K562 (cell line): ENCODE data around the gene SLC5A3. TPM values are rescaled to one million over a fixed set of nuclear protein-coding genes. Genes with fewer than 3 reads are reported as not detected.

Experiments
- ATAC-seq: fragments of 200-7000 bp; cut with Tn5 transposase; 3 replicates; pipeline ENCODE4 v1.9.1; 2020; ENCODE audit warnings: moderate library complexity
- BruUV-seq: library from RNA; stranded (reverse); fragments of 400-500 nt; replicated peaks from 2 replicates; lab custom pipeline; 2021; lab: Mats Ljungman, UMichigan
- CTCF ChIA-PET: fragments of 300-600 bp; formaldehyde crosslinking; extraction: SDS; loops from one replicate; lab custom pipeline; 2021; ENCODE audit warnings: low intra/inter-chr PET ratio; lab: Yijun Ruan, JAX
- POLR2A ChIA-PET: fragments of 300-600, 350-650 bp; sonication (Branson Sonifier 250); formaldehyde crosslinking; extraction: SDS; loops from one replicate; lab custom pipeline; 2021; ENCODE audit warnings: antibody characterized with exemption, inconsistent platforms; lab: Yijun Ruan, JAX
- DNase-seq, 4 experiments: peaks; one replicate each; pipeline versions ENCODE4 v3.0.0 to v3.0.0-alpha.2; 2011 to 2018; ENCODE audit warnings: low spot score in 3 of 4, mixed read lengths in 3 of 4; ENCODE audit errors: extremely low read depth in 1 of 4
- FAIRE-seq: peaks from 2 replicates; lab custom pipeline; 2011; peaks lifted over from hg19 to GRCh38; lab: Jason Lieb, UNC
- H2AFZ ChIP-seq: 2 replicates; pipeline ENCODE4 v1.6.0; 2011; ENCODE audit warnings: low read depth, low read length, control low read depth, inconsistent platforms
- H3K27ac ChIP-seq: fragments of 200-600 bp; 3 replicates; pipeline ENCODE4 v1.8.0; 2011; ENCODE audit warnings: low read depth, mild to moderate bottlenecking, control low read depth, inconsistent platforms, low read length, moderate library complexity, mixed read lengths; ENCODE audit errors: extremely low read depth
- H3K27me3 ChIP-seq, 2 experiments: fragments of 300-600 bp in 1 of 2; 2 replicates in 1 of 2; 3 replicates in 1 of 2; pipeline versions ENCODE4 v1.6.0 to v1.8.0; 2011; ENCODE audit warnings: inconsistent platforms in 2 of 2, low read length in 2 of 2, mild to moderate bottlenecking in 1 of 2, mixed read lengths in 1 of 2, moderate library complexity in 1 of 2; ENCODE audit not compliant: control insufficient read depth in 2 of 2, insufficient read depth in 2 of 2
- H3K36me3 ChIP-seq: fragments of 300-600 bp; 3 replicates; pipeline ENCODE4 v1.8.0; 2011; ENCODE audit warnings: mild to moderate bottlenecking, low read length, inconsistent platforms; ENCODE audit not compliant: control insufficient read depth, insufficient read depth
- H3K4me1 ChIP-seq, 2 experiments: fragments of 200-600 bp in 1 of 2; replicated peaks in 1 of 2; 2 replicates in 1 of 2; 3 replicates in 1 of 2; pipeline versions ENCODE4 v1.5.1 to v1.8.0; 2011; ENCODE audit warnings: inconsistent platforms in 2 of 2, low read length in 2 of 2, mild to moderate bottlenecking in 1 of 2, mixed read lengths in 1 of 2, moderate library complexity in 1 of 2; ENCODE audit not compliant: control insufficient read depth in 2 of 2, insufficient read depth in 2 of 2
- H3K4me2 ChIP-seq: 2 replicates; pipeline ENCODE4 v1.6.1; 2011; ENCODE audit warnings: low read length, control low read depth, inconsistent platforms, mixed read lengths; ENCODE audit not compliant: insufficient read depth
- H3K4me3 ChIP-seq: fragments of 200-600 bp; sonication (generic), shearing (Covaris generic); 2 replicates; pipeline ENCODE4 v1.5.1; 2016; ENCODE audit warnings: control low read depth, inconsistent platforms
- H3K79me2 ChIP-seq: fragments of 200-600 bp; 3 replicates; pipeline ENCODE4 v1.8.0; 2011; ENCODE audit warnings: low read length, inconsistent platforms; ENCODE audit not compliant: control insufficient read depth, insufficient read depth
- H3K9ac ChIP-seq, 2 experiments: 2 replicates each; pipeline versions ENCODE4 v1.6.0 to v1.6.1; 2011; ENCODE audit warnings: low read depth in 2 of 2, low read length in 2 of 2, control low read depth in 1 of 2, inconsistent platforms in 1 of 2, mild to moderate bottlenecking in 1 of 2, mixed read lengths in 1 of 2; ENCODE audit not compliant: insufficient read depth in 1 of 2
- H3K9me1 ChIP-seq: one replicate; pipeline ENCODE4 v1.6.0; 2011; ENCODE audit warnings: inconsistent platforms, mild to moderate bottlenecking, low read length, moderate library complexity; ENCODE audit not compliant: control insufficient read depth, insufficient read depth
- H3K9me3 ChIP-seq: replicated peaks from 2 replicates; pipeline ENCODE4 v1.5.1; 2011; ENCODE audit warnings: low read depth, low read length, inconsistent platforms; ENCODE audit not compliant: control insufficient read depth, insufficient read depth
- H4K20me1 ChIP-seq: replicated peaks from 2 replicates; pipeline ENCODE4 v1.6.1; 2011; ENCODE audit warnings: low read length, inconsistent platforms, mixed read lengths; ENCODE audit not compliant: control insufficient read depth, insufficient read depth
- ARHGAP35 ChIP-seq: fragments of 450-650 bp; IDR thresholded peaks from 2 replicates; pipeline ENCODE4 v1.6.1; 2018; ENCODE audit not compliant: partially characterized antibody
- ATF1 ChIP-seq, 2 experiments: fragments of 450-650 bp in 1 of 2; IDR thresholded peaks; 2 replicates each; pipeline ENCODE4 v1.6.1; 2016; ENCODE audit warnings: missing compliant biosample characterization in 1 of 2, missing genetic modification characterization in 1 of 2
- DNMT1 ChIP-seq: fragments of 450-650 bp; IDR thresholded peaks from 2 replicates; pipeline ENCODE4 v1.6.1; 2016; ENCODE audit warnings: antibody characterized with exemption, mild to moderate bottlenecking
- FOXK1 ChIP-seq: sonication (generic); formaldehyde crosslinking; IDR thresholded peaks from 2 replicates; pipeline ENCODE4 v1.8.0; 2022; ENCODE audit warnings: missing genetic modification reagents, mild to moderate bottlenecking, borderline replicate concordance
- HOXB6 ChIP-seq: fragments of 250-450 bp; sonication (Bioruptor Pico); IDR thresholded peaks from 2 replicates; pipeline ENCODE4 v1.5.1; 2022; ENCODE audit warnings: mild to moderate bottlenecking, borderline replicate concordance
- SMAD1 ChIP-seq: fragments of 150-350 bp; IDR thresholded peaks from 2 replicates; pipeline ENCODE4 v1.6.1; 2014; ENCODE audit warnings: low read length, low read depth; ENCODE audit not compliant: partially characterized antibody
- TCF7L2 ChIP-seq: fragments of 150-350 bp; IDR thresholded peaks from 2 replicates; pipeline ENCODE4 v1.6.1; 2016; ENCODE audit warnings: low read depth, mild to moderate bottlenecking, low read length, moderate library complexity
- ZNF696 ChIP-seq: fragments of 250-450 bp; sonication (Bioruptor Pico); conservative IDR thresholded peaks from 2 replicates; pipeline ENCODE4 v1.4.0; 2020; ENCODE audit warnings: mild to moderate bottlenecking, moderate library complexity
- ZNF778 ChIP-seq: fragments of 450-650 bp; formaldehyde crosslinking; IDR thresholded peaks from 2 replicates; pipeline ENCODE4 v1.4.0; 2020; ENCODE audit warnings: mild to moderate bottlenecking, moderate library complexity
- WGBS: fragments of 100-300 bp; shearing (Covaris generic); methylation state at CpG from one replicate; pipeline ENCODE4 v1.1.6; 2016; ENCODE audit warnings: low coverage, mixed read lengths; ENCODE audit not compliant: insufficient coverage; ENCODE audit errors: missing lambda C conversion rate; 5-methylcytosine and 5-hydroxymethylcytosine counted together
- in situ Hi-C: fragments of 300-500 bp; cut with MboI; formaldehyde crosslinking; loops from 4 replicates; pipeline ENCODE4 v1.15.0; 2018; ENCODE audit warnings: inconsistent platforms, mixed read lengths
- intact Hi-C: fragments of 100-400 bp; cut with micrococcal nuclease; formaldehyde crosslinking; loops from 2 replicates; pipeline ENCODE4 v1.14.2; 2022
- polyA plus RNA-seq, 8 experiments: library from polyadenylated mRNA; depleted of rRNA in 4 of 8; stranded (reverse) in 5 of 8; unstranded in 3 of 8; fragments of >200 nt; fragmentation: Nextera tagmentation in 2 of 8; fragmentation: Illumina TruSeq in 1 of 8; extraction: Ambion mirVana in 2 of 8; extraction: Trizol in 1 of 8; gene quantifications; 2 replicates each; pipeline versions ENCODE4 v1.2.1 to v1.2.3, GENCODE V29; 2011 to 2014; ENCODE audit warnings: inconsistent platforms in 1 of 8, missing spikeins in 1 of 8
- total RNA-seq, 7 experiments: library from RNA; depleted of rRNA in 6 of 7; stranded (reverse); fragments of >200 nt in 6 of 7; fragmentation: Illumina TruSeq in 2 of 7; extraction: Trizol in 2 of 7; gene quantifications; 2 replicates each; pipeline versions ENCODE4 v1.2.1 to v1.2.3, GENCODE V29; 2011 to 2021; ENCODE audit warnings: low replicate concordance in 1 of 7
- TF ChIP-seq, protein P1 (sequence below): IDR thresholded peaks from 2 replicates; pipeline ENCODE4 v1.6.1; 2014; ENCODE audit warnings: antibody characterized with exemption
- TF ChIP-seq, protein P2 (sequence below): fragments of 450-650 bp; IDR thresholded peaks from 2 replicates; pipeline ENCODE4 v1.7.0; 2016; ENCODE audit warnings: borderline replicate concordance
- TF ChIP-seq, protein P3 (sequence below): fragments of 250-450 bp; sonication (Bioruptor Pico); IDR thresholded peaks from 2 replicates; pipeline ENCODE4 v1.8.0; 2022; ENCODE audit warnings: moderate library complexity, mild to moderate bottlenecking, inconsistent platforms
- TF ChIP-seq, protein P4 (sequence below): sonication (generic); formaldehyde crosslinking; IDR thresholded peaks from 2 replicates; pipeline ENCODE4 v1.8.1; 2023; ENCODE audit warnings: mild to moderate bottlenecking, missing genetic modification reagents
- TF ChIP-seq, protein P5 (sequence below): fragments of 250-450 bp; sonication (Bioruptor Pico); IDR thresholded peaks from 2 replicates; pipeline ENCODE4 v1.8.0; 2021; ENCODE audit warnings: mild to moderate bottlenecking, moderate library complexity
- TF ChIP-seq, protein P6 (sequence below): sonication (generic); formaldehyde crosslinking; IDR thresholded peaks from 2 replicates; pipeline ENCODE4 v1.8.0; 2022; ENCODE audit warnings: mild to moderate bottlenecking, missing genetic modification reagents

SLC5A3 gene
- total and polyA plus RNA-seq, 9 of the 15 experiments (the other 6 are each of a cell fraction or from before 2014, with no cell fraction given), result 2.9 to 20.6 (median 9.0) TPM

DNA sequence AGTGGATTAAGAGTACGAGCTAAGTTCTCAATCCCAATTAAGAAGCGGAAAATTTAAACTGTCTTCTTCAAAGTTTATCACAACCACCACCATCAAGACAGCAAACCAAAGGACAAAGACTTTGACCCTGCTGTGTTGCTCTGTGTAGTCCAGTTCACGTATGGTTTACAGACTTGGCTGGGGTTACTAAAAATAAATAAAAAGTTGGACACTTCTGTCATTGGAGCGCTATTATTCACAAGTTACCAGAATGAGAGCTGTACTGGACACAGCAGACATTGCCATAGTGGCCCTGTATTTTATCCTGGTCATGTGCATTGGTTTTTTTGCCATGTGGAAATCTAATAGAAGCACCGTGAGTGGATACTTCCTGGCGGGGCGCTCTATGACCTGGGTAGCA lies 21.6 kb downstream of the SLC5A3 start:
- no peaks in the 10 kb centered on the region for H3K27me3 ChIP-seq
- H3K4me1 ChIP-seq, result 0 out of 5 replicates have a peak, but pooled peaks cover 0 to 8% of the 10 kb centered on the region in 2 experiments
- H4K20me1 ChIP-seq, result peaks cover 6% of the 10 kb centered on the region
- no peak overlapping the region for H3K9ac ChIP-seq
- H2AFZ ChIP-seq, result no peak overlapping the region
- BruUV-seq, result no TSS peak
- ATAC-seq (no peak), DNase-seq (no peak), FAIRE-seq (no peak)
- CTCF ChIA-PET, result no interaction called here
- H3K4me2 ChIP-seq, result no peak overlapping the region
- in situ Hi-C loops (no loop called here), intact Hi-C loops (no loop called here)
- no peak overlapping the region for H3K4me3 ChIP-seq
- WGBS, result 91% methylated on average over 7 of the region's 7 CpGs
- peaks cover 95% of the 10 kb centered on the region for H3K79me2 ChIP-seq
- peaks cover 56% of the 10 kb centered on the region for H3K36me3 ChIP-seq
- no peaks in the 10 kb centered on the region for H3K9me1 ChIP-seq
- no peak overlapping the region for H3K27ac ChIP-seq
- POLR2A ChIA-PET, result interaction anchor here (1.4 kb wide), 1 partner anchor 171 kb away, joined by 4 read pairs; no protein-coding TSS in a partner anchor
- no peaks in the 10 kb centered on the region for H3K9me3 ChIP-seq
- no peak for TF ChIP-seq ZNF778 (CRISPR knock-in tag)
- TF ChIP-seq, protein P1, sequence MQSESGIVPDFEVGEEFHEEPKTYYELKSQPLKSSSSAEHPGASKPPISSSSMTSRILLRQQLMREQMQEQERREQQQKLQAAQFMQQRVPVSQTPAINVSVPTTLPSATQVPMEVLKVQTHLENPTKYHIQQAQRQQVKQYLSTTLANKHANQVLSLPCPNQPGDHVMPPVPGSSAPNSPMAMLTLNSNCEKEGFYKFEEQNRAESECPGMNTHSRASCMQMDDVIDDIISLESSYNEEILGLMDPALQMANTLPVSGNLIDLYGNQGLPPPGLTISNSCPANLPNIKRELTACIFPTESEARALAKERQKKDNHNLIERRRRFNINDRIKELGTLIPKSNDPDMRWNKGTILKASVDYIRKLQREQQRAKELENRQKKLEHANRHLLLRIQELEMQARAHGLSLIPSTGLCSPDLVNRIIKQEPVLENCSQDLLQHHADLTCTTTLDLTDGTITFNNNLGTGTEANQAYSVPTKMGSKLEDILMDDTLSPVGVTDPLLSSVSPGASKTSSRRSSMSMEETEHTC, result no peak
- TF ChIP-seq TCF7L2, result no peak
- TF ChIP-seq ZNF696 (CRISPR knock-in tag), result no peak
- TF ChIP-seq ATF1 (CRISPR knock-in tag; IDR thresholded peaks at IDR 0.05), result no peak
- no peak for TF ChIP-seq ATF1 (tag; IDR thresholded peaks at IDR 0.05)
- TF ChIP-seq, protein P2, sequence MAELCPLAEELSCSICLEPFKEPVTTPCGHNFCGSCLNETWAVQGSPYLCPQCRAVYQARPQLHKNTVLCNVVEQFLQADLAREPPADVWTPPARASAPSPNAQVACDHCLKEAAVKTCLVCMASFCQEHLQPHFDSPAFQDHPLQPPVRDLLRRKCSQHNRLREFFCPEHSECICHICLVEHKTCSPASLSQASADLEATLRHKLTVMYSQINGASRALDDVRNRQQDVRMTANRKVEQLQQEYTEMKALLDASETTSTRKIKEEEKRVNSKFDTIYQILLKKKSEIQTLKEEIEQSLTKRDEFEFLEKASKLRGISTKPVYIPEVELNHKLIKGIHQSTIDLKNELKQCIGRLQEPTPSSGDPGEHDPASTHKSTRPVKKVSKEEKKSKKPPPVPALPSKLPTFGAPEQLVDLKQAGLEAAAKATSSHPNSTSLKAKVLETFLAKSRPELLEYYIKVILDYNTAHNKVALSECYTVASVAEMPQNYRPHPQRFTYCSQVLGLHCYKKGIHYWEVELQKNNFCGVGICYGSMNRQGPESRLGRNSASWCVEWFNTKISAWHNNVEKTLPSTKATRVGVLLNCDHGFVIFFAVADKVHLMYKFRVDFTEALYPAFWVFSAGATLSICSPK, result no peak
- no peak for TF ChIP-seq FOXK1 (CRISPR knock-in tag)
- TF ChIP-seq, protein P3, sequence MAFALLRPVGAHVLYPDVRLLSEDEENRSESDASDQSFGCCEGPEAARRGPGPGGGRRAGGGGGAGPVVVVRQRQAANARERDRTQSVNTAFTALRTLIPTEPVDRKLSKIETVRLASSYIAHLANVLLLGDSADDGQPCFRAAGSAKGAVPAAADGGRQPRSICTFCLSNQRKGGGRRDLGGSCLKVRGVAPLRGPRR, result no peak
- TF ChIP-seq, protein P4, sequence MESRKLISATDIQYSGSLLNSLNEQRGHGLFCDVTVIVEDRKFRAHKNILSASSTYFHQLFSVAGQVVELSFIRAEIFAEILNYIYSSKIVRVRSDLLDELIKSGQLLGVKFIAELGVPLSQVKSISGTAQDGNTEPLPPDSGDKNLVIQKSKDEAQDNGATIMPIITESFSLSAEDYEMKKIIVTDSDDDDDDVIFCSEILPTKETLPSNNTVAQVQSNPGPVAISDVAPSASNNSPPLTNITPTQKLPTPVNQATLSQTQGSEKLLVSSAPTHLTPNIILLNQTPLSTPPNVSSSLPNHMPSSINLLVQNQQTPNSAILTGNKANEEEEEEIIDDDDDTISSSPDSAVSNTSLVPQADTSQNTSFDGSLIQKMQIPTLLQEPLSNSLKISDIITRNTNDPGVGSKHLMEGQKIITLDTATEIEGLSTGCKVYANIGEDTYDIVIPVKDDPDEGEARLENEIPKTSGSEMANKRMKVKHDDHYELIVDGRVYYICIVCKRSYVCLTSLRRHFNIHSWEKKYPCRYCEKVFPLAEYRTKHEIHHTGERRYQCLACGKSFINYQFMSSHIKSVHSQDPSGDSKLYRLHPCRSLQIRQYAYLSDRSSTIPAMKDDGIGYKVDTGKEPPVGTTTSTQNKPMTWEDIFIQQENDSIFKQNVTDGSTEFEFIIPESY (CRISPR knock-in tag), result no peak
- no peak for TF ChIP-seq DNMT1
- TF ChIP-seq, protein P5, sequence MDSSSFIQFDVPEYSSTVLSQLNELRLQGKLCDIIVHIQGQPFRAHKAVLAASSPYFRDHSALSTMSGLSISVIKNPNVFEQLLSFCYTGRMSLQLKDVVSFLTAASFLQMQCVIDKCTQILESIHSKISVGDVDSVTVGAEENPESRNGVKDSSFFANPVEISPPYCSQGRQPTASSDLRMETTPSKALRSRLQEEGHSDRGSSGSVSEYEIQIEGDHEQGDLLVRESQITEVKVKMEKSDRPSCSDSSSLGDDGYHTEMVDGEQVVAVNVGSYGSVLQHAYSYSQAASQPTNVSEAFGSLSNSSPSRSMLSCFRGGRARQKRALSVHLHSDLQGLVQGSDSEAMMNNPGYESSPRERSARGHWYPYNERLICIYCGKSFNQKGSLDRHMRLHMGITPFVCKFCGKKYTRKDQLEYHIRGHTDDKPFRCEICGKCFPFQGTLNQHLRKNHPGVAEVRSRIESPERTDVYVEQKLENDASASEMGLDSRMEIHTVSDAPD (CRISPR knock-in tag), result no peak
- TF ChIP-seq SMAD1, result no peak
- TF ChIP-seq ARHGAP35, result no peak
- TF ChIP-seq, protein P6, sequence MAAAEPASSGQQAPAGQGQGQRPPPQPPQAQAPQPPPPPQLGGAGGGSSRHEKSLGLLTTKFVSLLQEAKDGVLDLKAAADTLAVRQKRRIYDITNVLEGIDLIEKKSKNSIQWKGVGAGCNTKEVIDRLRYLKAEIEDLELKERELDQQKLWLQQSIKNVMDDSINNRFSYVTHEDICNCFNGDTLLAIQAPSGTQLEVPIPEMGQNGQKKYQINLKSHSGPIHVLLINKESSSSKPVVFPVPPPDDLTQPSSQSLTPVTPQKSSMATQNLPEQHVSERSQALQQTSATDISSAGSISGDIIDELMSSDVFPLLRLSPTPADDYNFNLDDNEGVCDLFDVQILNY (CRISPR knock-in tag), result no peak
- TF ChIP-seq HOXB6, result no peak
